GM19372 (cell line): Measurements from ENCODE around the gene PRDM16.

ENCODE experiments used
- ATAC-seq: cut with Tn5 transposase; IDR thresholded peaks from one replicate; pipeline ENCODE4 v1.9.1; 2021; ENCODE audit warnings: mild to moderate bottlenecking, low read depth, moderate library complexity; ENCODE audit not compliant: unreplicated experiment

Gene PRDM16

GRCh38 chr1:3323021-3323795, 254.2 kb downstream of the PRDM16 start:
- no peak for ATAC-seq

GRCh38 chr1:3323796-3324703, 255.0 kb downstream of the PRDM16 start:
- ATAC-seq: no peak

- ATAC-seq: no peak
These were observed 255.9 kb downstream of the PRDM16 start for GRCh38 chr1:3324704-3325535.

- ATAC-seq: no peak
These were observed 257.7 kb downstream of the PRDM16 start for GRCh38 chr1:3326516-3327388.

- ATAC-seq: no peak
These were observed 258.3 kb downstream of the PRDM16 start for GRCh38 chr1:3327389-3327702.

- ATAC-seq: no peak
These were observed 259.1 kb downstream of the PRDM16 start for GRCh38 chr1:3327936-3328590.

- no peak for ATAC-seq
These were observed 260.8 kb downstream of the PRDM16 start for GRCh38 chr1:3329640-3330281.

- no peak for ATAC-seq
These were observed 261.8 kb downstream of the PRDM16 start for GRCh38 chr1:3330771-3331245.

GRCh38 chr1:3331564-3331963, 262.6 kb downstream of the PRDM16 start:
- ATAC-seq: no peak

- no peak for ATAC-seq
These were observed 263.0 kb downstream of the PRDM16 start for GRCh38 chr1:3332043-3332442.

GRCh38 chr1:3332662-3333061, 263.7 kb downstream of the PRDM16 start:
- ATAC-seq: no peak

- no peak for ATAC-seq
These were observed 264.9 kb downstream of the PRDM16 start for GRCh38 chr1:3333903-3334302.

- no peak for ATAC-seq
These were observed 265.4 kb downstream of the PRDM16 start for GRCh38 chr1:3334366-3334765.

- ATAC-seq: no peak
These were observed 267.0 kb downstream of the PRDM16 start for GRCh38 chr1:3335754-3336640.

- no peak for ATAC-seq
These were observed 267.9 kb downstream of the PRDM16 start for GRCh38 chr1:3336641-3337630.

- no peak for ATAC-seq
These were observed 269.1 kb downstream of the PRDM16 start for GRCh38 chr1:3337798-3338724.
